ENCODE results near the gene SNED1.

Gene SNED1

GRCh38 chr2:241030883-241031282, 32.5 kb downstream of the SNED1 start:
- DNase-seq, result no peak

- no peak for DNase-seq
Measured at GRCh38 chr2:241031436-241032165, 33.2 kb downstream of the SNED1 start.

- DNase-seq, result no peak
Measured at GRCh38 chr2:241033336-241033987, 35.0 kb downstream of the SNED1 start.

DNA sequence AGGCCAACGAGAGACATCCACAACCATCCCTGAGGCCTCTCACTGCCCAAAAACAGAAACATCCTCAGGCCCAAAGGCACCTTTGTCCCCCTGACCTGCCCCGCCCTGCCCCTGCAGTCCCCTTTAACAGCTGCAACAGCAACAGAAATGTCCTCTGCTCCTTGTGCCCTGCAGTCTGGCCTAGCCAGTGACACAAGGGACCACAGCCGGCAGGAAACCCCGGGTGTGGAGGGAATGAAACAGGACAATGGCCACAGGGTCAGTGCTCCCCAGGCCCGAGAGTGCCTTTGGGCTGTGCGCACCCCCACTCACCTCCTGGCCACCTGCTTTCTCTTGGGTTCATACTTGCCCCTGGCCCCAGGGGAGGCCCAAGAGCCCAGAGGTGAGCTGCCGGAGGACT, 35.6 kb downstream of the SNED1 start:
- no peak for DNase-seq

GRCh38 chr2:241034490-241035141, 36.2 kb downstream of the SNED1 start:
- no peak for DNase-seq

DNA sequence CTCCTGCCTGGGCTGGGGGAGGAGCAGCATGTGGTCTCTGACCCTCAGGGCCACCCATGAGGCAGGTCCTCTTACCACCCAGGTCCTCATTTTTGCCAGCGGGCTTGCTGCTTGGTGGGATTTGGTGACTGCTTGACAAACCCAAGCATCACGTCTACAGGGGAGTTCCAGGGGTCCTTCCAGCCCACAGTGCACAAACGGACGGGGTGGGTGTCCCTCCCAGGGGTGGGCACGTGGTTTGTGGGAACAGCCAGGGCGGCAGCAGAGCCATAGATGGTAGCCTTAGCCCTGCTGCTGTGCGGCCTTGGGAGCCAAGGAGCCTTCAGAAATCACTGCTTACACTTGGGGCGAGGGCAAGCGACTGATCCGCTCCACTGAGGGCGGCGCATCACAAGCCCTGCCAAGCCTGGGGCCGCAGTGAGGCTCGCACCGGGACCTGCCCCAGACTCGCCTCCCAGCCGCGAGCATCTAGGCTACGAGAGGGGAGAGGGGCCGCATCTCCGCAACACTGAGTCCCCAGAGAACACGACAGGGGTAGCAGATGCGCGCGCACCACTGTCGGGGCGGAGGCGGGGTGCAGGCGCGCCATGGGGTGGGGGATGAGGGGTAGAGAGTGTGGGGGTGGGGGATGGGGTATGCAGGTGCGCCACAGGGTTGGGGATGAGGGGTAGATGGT, 36.9 kb downstream of the SNED1 start:
- DNase-seq, result no peak

GRCh38 chr2:241035818-241036396, 37.5 kb downstream of the SNED1 start:
- no peak for DNase-seq

- no peak for DNase-seq
Measured at GRCh38 chr2:241036397-241036963, 38.1 kb downstream of the SNED1 start.

GRCh38 chr2:241036964-241037421, 38.6 kb downstream of the SNED1 start:
- DNase-seq, result no peak

DNA sequence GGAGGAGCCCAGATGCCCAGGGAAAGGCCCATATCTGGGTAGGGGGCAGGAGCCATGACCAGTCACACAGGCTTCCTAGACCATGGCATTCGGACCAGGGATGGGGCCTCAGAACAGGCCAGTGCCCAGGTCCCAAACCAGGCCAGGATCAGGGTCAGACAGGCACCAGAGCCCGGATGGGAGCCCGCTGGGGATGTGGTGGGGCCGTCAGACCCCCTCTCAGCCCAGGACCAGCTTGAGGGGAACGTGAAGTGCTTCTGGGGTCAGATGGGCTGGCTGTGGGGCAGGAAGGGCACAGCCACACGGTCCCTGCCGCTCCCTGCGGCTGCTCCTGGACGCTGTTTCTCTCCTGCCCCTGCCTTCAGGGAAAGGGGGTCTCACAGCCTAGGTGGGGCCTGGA, 39.1 kb downstream of the SNED1 start:
- DNase-seq, result no peak

DNA sequence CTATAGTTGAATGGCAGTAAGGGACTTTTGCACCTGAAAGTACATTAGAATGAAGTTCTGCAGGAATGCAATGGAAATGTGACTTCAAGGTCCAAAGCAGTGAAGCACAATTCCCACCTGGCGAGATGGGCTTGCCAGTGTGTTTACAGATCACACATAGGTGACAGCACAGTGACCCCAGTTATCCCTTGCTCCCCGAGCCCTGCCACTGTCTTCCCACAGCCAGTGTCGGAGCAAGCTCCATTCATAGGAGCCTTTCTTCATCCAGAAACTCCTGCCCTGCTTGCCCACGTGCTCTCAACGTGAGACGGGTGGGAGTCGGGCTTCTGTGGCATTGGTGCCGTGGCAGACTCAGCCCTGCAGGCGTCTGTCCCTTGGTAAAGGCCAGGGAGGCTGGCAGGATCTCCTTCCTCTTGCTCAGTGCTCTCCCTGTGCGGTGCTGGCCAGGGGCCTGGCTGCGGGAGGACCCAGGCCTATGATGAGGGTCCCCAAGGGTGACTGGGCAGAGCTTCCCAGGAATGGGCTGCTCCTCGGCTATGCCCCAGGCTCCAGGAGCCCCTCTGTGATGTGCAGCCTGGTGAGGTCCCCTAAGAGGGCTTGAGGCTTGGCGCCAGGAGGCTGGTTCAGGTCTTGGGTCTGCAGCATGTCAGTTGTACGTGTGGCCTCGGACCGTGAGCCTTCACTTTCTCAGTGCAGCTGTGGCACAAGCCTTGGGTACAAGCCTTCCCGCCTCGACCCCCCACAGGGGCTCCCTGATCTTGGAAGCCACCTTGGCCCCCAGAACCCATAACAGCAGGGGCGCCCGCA, 40.2 kb downstream of the SNED1 start:
- DNase-seq, result no peak

GRCh38 chr2:241039416-241039815, 41.0 kb downstream of the SNED1 start:
- no peak for DNase-seq

DNA sequence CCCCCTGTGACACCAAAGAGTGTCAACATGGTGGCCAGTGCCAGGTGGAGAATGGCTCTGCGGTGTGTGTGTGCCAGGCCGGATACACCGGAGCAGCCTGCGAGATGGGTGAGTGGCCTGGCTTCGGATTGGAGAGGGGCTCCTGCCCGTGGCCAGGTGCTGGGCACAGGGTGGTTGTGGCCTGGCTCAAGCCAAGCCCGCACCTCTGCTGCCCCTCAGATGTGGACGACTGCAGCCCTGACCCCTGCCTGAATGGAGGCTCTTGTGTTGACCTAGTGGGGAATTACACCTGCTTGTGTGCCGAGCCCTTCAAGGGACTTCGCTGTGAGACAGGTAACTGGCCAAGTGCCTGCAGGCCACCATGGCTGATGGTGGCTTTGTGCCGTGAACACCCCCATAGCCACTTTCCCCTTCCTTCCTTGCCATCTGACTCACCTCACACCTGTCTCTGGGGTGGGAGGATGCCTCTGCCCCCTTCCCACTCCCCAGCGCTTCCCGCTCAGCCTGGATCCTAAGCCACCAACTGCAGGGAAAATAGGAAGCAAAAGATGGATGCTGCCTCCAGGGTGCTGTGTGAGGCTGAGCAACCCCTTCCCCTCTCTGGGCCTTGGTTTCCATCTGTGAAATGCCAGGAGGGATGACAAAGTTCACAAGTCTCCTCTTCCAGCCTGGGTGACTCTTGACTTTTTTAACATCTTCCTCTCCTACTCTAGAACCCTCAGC, 41.8 kb downstream of the SNED1 start:
- DNase-seq, result no peak

GRCh38 chr2:241041589-241042158, 43.3 kb downstream of the SNED1 start:
- no peak for DNase-seq

GRCh38 chr2:241043581-241043980, 45.2 kb downstream of the SNED1 start:
- no peak for DNase-seq

DNA sequence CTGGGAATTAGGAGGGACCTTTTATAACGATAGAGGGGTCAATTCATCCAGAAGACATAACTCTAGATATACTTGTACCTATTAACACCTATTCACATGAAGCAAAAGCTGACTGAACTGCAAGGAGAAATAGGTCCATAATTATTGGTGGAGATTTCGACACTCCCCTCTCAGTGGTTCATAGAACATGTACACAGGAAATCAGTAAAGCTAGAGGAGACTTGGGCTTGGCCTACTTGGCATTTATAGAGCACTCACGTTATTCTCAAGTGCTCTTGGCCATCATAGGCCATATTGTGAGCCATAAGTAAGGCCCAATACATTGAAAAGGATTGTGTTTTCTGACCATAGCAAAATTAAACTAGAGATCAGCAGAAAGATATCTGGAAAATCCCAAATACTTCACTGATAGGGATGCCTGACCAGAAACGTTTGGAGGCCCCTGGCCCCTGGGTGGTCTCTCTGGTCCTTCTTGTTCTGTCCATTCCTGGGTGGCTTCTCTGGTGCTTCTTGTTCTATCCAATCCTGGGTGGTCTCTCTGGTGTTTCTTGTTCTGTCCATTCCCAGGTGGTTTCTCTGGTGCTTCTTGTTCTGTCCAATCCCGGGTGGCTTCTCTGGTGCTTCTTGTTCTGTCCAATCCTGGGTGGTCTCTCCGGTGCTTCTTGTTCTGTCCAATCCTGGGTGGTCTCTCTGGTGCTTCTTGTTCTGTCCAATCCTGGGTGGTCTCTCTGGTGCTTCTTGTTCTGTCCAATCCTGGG, 49.0 kb downstream of the SNED1 start:
- DNase-seq, result no peak

DNA sequence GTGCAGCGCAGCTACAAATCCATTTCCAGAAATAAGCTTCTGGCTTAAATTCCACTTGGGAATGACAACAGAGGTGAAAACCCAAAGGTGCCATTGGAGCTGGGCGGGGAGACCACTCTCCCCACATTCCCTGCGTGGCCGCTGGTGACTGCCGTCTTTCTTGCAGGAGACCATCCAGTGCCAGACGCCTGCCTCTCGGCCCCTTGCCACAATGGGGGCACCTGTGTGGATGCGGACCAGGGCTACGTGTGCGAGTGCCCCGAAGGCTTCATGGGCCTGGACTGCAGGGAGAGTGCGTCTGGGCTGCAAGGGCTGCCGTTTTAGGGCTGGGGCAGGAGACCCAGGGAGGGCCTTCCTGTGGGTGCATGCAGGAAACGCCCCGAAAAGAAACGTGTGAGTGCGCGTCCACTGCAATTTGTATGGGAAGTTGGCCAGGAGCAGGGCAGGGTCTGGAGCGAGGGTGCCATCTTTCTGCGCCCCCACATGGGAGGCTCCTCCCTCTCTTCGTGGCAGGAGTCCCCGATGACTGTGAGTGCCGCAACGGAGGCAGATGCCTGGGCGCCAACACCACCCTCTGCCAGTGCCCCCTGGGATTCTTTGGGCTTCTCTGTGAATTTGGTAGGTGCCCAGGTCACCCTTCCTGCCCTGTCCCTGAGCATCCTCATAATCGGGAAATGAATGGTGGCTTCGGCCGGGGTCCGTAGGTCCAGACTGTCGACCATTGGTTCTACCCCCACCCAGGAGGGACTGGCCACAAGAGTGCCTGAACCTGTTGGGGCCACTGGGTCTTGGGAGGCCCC, 49.9 kb downstream of the SNED1 start:
- DNase-seq, result no peak

DNA sequence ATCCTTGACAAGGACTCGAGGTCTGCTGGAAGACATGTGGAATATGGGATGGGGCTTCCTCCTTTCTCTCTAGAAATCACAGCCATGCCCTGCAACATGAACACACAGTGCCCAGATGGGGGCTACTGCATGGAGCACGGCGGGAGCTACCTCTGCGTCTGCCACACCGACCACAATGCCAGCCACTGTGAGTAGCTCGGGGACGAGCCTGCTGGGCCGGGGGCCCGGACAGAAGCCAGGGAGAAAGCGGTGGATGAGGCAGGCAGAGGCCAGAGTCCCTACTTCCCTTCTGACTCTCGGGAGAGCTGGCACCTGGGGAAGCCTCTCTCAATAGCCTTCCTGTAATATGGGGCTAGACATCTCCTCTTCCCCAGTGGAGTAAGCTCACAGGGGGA, 50.5 kb downstream of the SNED1 start:
- no peak for DNase-seq
